Measurements from ENCODE around the gene CDC45.

DNA sequence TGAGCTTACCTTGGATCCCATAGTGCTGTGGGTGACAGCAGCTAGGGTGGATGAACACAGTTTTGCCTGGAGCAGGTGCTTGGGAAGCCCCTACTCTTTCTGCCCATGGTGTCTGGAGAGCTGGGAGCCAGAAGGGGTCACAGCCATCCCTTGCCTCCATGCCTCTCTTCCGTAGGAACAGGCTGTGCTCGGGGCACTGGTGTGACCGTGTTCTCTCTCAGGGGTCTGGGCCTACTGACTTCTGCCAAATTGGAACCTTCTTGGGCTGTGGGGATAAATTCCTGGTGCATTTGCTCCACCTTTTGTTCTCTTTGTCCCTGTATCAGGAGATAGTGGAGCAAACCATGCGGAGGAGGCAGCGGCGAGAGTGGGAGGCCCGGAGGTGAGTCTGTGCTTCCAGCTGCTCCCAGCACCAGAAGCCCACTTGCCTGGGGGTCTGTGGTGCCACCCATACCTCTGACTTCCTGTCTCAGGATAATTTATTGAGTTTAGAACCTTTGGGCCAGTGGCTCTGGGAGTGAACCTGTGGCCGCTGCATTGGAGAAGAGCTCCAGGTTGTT, 14.4 kb downstream of the CDC45 start:
- TF ChIP-seq, protein P1, sequence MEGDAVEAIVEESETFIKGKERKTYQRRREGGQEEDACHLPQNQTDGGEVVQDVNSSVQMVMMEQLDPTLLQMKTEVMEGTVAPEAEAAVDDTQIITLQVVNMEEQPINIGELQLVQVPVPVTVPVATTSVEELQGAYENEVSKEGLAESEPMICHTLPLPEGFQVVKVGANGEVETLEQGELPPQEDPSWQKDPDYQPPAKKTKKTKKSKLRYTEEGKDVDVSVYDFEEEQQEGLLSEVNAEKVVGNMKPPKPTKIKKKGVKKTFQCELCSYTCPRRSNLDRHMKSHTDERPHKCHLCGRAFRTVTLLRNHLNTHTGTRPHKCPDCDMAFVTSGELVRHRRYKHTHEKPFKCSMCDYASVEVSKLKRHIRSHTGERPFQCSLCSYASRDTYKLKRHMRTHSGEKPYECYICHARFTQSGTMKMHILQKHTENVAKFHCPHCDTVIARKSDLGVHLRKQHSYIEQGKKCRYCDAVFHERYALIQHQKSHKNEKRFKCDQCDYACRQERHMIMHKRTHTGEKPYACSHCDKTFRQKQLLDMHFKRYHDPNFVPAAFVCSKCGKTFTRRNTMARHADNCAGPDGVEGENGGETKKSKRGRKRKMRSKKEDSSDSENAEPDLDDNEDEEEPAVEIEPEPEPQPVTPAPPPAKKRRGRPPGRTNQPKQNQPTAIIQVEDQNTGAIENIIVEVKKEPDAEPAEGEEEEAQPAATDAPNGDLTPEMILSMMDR (conservative IDR thresholded peaks at IDR 0.05 in 1 of 2, IDR thresholded peaks at IDR 0.05 in 1 of 2; ENCODE audit: low read depth in 1 of 2, low read length in 2 of 2), result no peak
- no peak for TF ChIP-seq EZH2 (IDR thresholded peaks at IDR 0.05; ENCODE audit: low read length, missing control alignments)

Data from fibroblast of lung (primary cell).